K562 (cell line): ENCODE results near the gene WDR55. TPM values are rescaled to one million over a fixed set of nuclear protein-coding genes. Genes with fewer than 3 reads are reported as not detected.

Experiments
- ATAC-seq: fragments of 200-7000 bp; cut with Tn5 transposase; 3 replicates; pipeline ENCODE4 v1.9.1; 2020; ENCODE audit warnings: moderate library complexity
- BruUV-seq: library from RNA; stranded (reverse); fragments of 400-500 nt; replicated peaks from 2 replicates; lab custom pipeline; 2021; lab: Mats Ljungman, UMichigan
- CTCF ChIA-PET: fragments of 300-600 bp; formaldehyde crosslinking; extraction: SDS; loops from one replicate; lab custom pipeline; 2021; ENCODE audit warnings: low intra/inter-chr PET ratio; lab: Yijun Ruan, JAX
- POLR2A ChIA-PET: fragments of 300-600, 350-650 bp; sonication (Branson Sonifier 250); formaldehyde crosslinking; extraction: SDS; loops from one replicate; lab custom pipeline; 2021; ENCODE audit warnings: antibody characterized with exemption, inconsistent platforms; lab: Yijun Ruan, JAX
- DNase-seq, 4 experiments: peaks; one replicate each; pipeline versions ENCODE4 v3.0.0 to v3.0.0-alpha.2; 2011 to 2018; ENCODE audit warnings: low spot score in 3 of 4, mixed read lengths in 3 of 4; ENCODE audit errors: extremely low read depth in 1 of 4
- FAIRE-seq: peaks from 2 replicates; lab custom pipeline; 2011; peaks lifted over from hg19 to GRCh38; lab: Jason Lieb, UNC
- H2AFZ ChIP-seq: 2 replicates; pipeline ENCODE4 v1.6.0; 2011; ENCODE audit warnings: low read depth, low read length, control low read depth, inconsistent platforms
- H3K27ac ChIP-seq: fragments of 200-600 bp; 3 replicates; pipeline ENCODE4 v1.8.0; 2011; ENCODE audit warnings: low read depth, mild to moderate bottlenecking, control low read depth, inconsistent platforms, low read length, moderate library complexity, mixed read lengths; ENCODE audit errors: extremely low read depth
- H3K27me3 ChIP-seq, 2 experiments: fragments of 300-600 bp in 1 of 2; 2 replicates in 1 of 2; 3 replicates in 1 of 2; pipeline versions ENCODE4 v1.6.0 to v1.8.0; 2011; ENCODE audit warnings: inconsistent platforms in 2 of 2, low read length in 2 of 2, mild to moderate bottlenecking in 1 of 2, mixed read lengths in 1 of 2, moderate library complexity in 1 of 2; ENCODE audit not compliant: control insufficient read depth in 2 of 2, insufficient read depth in 2 of 2
- H3K36me3 ChIP-seq: fragments of 300-600 bp; 3 replicates; pipeline ENCODE4 v1.8.0; 2011; ENCODE audit warnings: mild to moderate bottlenecking, low read length, inconsistent platforms; ENCODE audit not compliant: control insufficient read depth, insufficient read depth
- H3K4me1 ChIP-seq, 2 experiments: fragments of 200-600 bp in 1 of 2; replicated peaks in 1 of 2; 2 replicates in 1 of 2; 3 replicates in 1 of 2; pipeline versions ENCODE4 v1.5.1 to v1.8.0; 2011; ENCODE audit warnings: inconsistent platforms in 2 of 2, low read length in 2 of 2, mild to moderate bottlenecking in 1 of 2, mixed read lengths in 1 of 2, moderate library complexity in 1 of 2; ENCODE audit not compliant: control insufficient read depth in 2 of 2, insufficient read depth in 2 of 2
- H3K4me2 ChIP-seq: 2 replicates; pipeline ENCODE4 v1.6.1; 2011; ENCODE audit warnings: low read length, control low read depth, inconsistent platforms, mixed read lengths; ENCODE audit not compliant: insufficient read depth
- H3K4me3 ChIP-seq: fragments of 200-600 bp; sonication (generic), shearing (Covaris generic); 2 replicates; pipeline ENCODE4 v1.5.1; 2016; ENCODE audit warnings: control low read depth, inconsistent platforms
- H3K79me2 ChIP-seq: fragments of 200-600 bp; 3 replicates; pipeline ENCODE4 v1.8.0; 2011; ENCODE audit warnings: low read length, inconsistent platforms; ENCODE audit not compliant: control insufficient read depth, insufficient read depth
- H3K9ac ChIP-seq, 2 experiments: 2 replicates each; pipeline versions ENCODE4 v1.6.0 to v1.6.1; 2011; ENCODE audit warnings: low read depth in 2 of 2, low read length in 2 of 2, control low read depth in 1 of 2, inconsistent platforms in 1 of 2, mild to moderate bottlenecking in 1 of 2, mixed read lengths in 1 of 2; ENCODE audit not compliant: insufficient read depth in 1 of 2
- H3K9me1 ChIP-seq: one replicate; pipeline ENCODE4 v1.6.0; 2011; ENCODE audit warnings: inconsistent platforms, mild to moderate bottlenecking, low read length, moderate library complexity; ENCODE audit not compliant: control insufficient read depth, insufficient read depth
- H3K9me3 ChIP-seq: replicated peaks from 2 replicates; pipeline ENCODE4 v1.5.1; 2011; ENCODE audit warnings: low read depth, low read length, inconsistent platforms; ENCODE audit not compliant: control insufficient read depth, insufficient read depth
- H4K20me1 ChIP-seq: replicated peaks from 2 replicates; pipeline ENCODE4 v1.6.1; 2011; ENCODE audit warnings: low read length, inconsistent platforms, mixed read lengths; ENCODE audit not compliant: control insufficient read depth, insufficient read depth
- POLR2A ChIP-seq: fragments of 450-650 bp; conservative IDR thresholded peaks from 2 replicates; pipeline ENCODE4 v1.6.1; 2016
- POLR2AphosphoS2 ChIP-seq: IDR thresholded peaks from 2 replicates; pipeline ENCODE4 v1.6.1; 2012; ENCODE audit warnings: low read length, improper control_type of control experiment
- POLR2AphosphoS5 ChIP-seq: IDR thresholded peaks from 2 replicates; pipeline ENCODE4 v1.6.1; 2011; ENCODE audit warnings: mild to moderate bottlenecking, low read depth, low read length, moderate library complexity; ENCODE audit not compliant: control insufficient read depth, insufficient read depth
- POLR2G ChIP-seq: fragments of 200-400 bp; formaldehyde crosslinking; IDR thresholded peaks from 2 replicates; pipeline ENCODE4 v1.6.1; 2017; ENCODE audit warnings: low read depth, mild to moderate bottlenecking, antibody characterized with exemption, low read length, moderate library complexity
- RBFOX2 ChIP-seq: fragments of 200-400 bp; formaldehyde crosslinking; IDR thresholded peaks from 2 replicates; pipeline ENCODE4 v1.6.1; 2017; ENCODE audit warnings: low read depth, mild to moderate bottlenecking, low read length, moderate library complexity
- RBM22 ChIP-seq: fragments of 200-400 bp; formaldehyde crosslinking; IDR thresholded peaks from 2 replicates; pipeline ENCODE4 v1.6.1; 2018; ENCODE audit warnings: low read length, low read depth; ENCODE audit not compliant: poor library complexity, severe bottlenecking
- SUPT5H ChIP-seq: fragments of 450-650 bp; IDR thresholded peaks from 2 replicates; pipeline ENCODE4 v1.6.1; 2016
- USF2 ChIP-seq: sonication (generic); formaldehyde crosslinking; IDR thresholded peaks from 2 replicates; pipeline ENCODE4 v1.5.0; 2020; ENCODE audit warnings: missing genetic modification reagents
- ZBTB33 ChIP-seq: sonication (generic); formaldehyde crosslinking; IDR thresholded peaks from 2 replicates; pipeline ENCODE4 v1.8.1; 2023; ENCODE audit warnings: mild to moderate bottlenecking, missing genetic modification reagents
- ZNF23 ChIP-seq: fragments of 250-450 bp; sonication (Bioruptor Pico); IDR thresholded peaks from 2 replicates; pipeline ENCODE4 v1.4.0; 2020; ENCODE audit warnings: mild to moderate bottlenecking
- ZNF449 ChIP-seq: fragments of 250-450 bp; sonication (Bioruptor Pico); IDR thresholded peaks from 2 replicates; pipeline ENCODE4 v1.8.0; 2022; ENCODE audit warnings: moderate library complexity, mild to moderate bottlenecking, inconsistent platforms
- WGBS: fragments of 100-300 bp; shearing (Covaris generic); methylation state at CpG from one replicate; pipeline ENCODE4 v1.1.6; 2016; ENCODE audit warnings: low coverage, mixed read lengths; ENCODE audit not compliant: insufficient coverage; ENCODE audit errors: missing lambda C conversion rate; 5-methylcytosine and 5-hydroxymethylcytosine counted together
- in situ Hi-C: fragments of 300-500 bp; cut with MboI; formaldehyde crosslinking; loops from 4 replicates; pipeline ENCODE4 v1.15.0; 2018; ENCODE audit warnings: inconsistent platforms, mixed read lengths
- intact Hi-C: fragments of 100-400 bp; cut with micrococcal nuclease; formaldehyde crosslinking; loops from 2 replicates; pipeline ENCODE4 v1.14.2; 2022
- polyA plus RNA-seq, 8 experiments: library from polyadenylated mRNA; depleted of rRNA in 4 of 8; stranded (reverse) in 5 of 8; unstranded in 3 of 8; fragments of >200 nt; fragmentation: Nextera tagmentation in 2 of 8; fragmentation: Illumina TruSeq in 1 of 8; extraction: Ambion mirVana in 2 of 8; extraction: Trizol in 1 of 8; gene quantifications; 2 replicates each; pipeline versions ENCODE4 v1.2.1 to v1.2.3, GENCODE V29; 2011 to 2014; ENCODE audit warnings: inconsistent platforms in 1 of 8, missing spikeins in 1 of 8
- total RNA-seq, 7 experiments: library from RNA; depleted of rRNA in 6 of 7; stranded (reverse); fragments of >200 nt in 6 of 7; fragmentation: Illumina TruSeq in 2 of 7; extraction: Trizol in 2 of 7; gene quantifications; 2 replicates each; pipeline versions ENCODE4 v1.2.1 to v1.2.3, GENCODE V29; 2011 to 2021; ENCODE audit warnings: low replicate concordance in 1 of 7
- TF ChIP-seq, protein P1 (sequence below): sonication (generic); formaldehyde crosslinking; IDR thresholded peaks from 2 replicates; pipeline ENCODE4 v1.8.0; 2022; ENCODE audit warnings: missing genetic modification reagents, mild to moderate bottlenecking, moderate library complexity, borderline replicate concordance

Gene WDR55
- total and polyA plus RNA-seq, 9 of the 15 experiments (the other 6 are each of a cell fraction or from before 2014, with no cell fraction given): 5.2 to 45.0 (median 29.3) TPM

DNA sequence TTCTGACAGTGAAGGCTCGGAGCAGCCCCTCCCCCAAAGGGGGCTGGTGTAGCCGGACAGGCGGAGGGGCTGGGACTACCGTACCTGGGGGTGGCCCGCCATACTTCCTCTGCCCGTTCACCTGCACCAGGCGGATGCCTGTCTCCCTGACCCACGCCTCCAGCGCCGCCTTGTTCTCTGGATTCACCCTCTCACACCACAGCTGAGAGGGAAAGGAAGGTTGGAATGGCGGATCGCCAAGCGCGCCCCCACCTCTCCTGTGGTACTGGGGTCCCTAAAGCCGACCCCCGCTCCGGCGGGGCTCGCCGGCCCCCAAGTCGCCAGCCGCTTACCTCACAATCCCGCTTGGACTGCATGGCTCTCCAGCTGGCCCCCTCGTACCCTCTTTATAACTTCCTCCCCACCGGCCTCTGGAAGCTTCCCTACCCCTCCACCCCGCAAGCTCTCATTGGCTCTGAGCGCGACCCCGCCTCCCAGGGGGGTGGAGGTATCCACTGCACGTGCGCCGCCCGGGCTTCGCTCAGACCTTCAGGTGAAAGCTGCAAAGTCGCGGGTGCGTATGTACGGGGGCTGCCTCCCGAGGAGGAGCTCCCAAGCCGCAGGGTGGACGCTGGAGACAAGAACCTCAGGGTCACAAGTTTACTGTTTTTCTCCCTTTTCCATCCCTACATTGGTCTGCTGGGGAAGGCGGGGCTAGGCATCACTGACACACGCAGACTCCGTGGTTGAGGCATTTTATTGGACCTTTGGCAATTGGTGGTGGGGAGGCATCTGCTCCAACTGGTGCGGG, 8.7 kb downstream of the WDR55 start, which contains the start of gene DND1:
Gene DND1 (minus strand): TSS at position 390 of the 790 bp plus-strand sequence. CDS start 34 bp downstream, at position 356.
- H3K36me3 ChIP-seq: peaks cover 91% of the 10 kb centered on the region
- in situ Hi-C loops: no loop called here
- no peak within 1 kb of the TSS for H3K27ac ChIP-seq
- BruUV-seq: no TSS peak
- H3K9me3 ChIP-seq: no peaks in the 10 kb centered on the region
- CTCF ChIA-PET: no interaction called here
- TF ChIP-seq POLR2AphosphoS5 (peak; percentile 13; the same call in 1 of the 2 replicates), SUPT5H (peak; percentile 71; the same call in 1 of the 2 replicates), POLR2AphosphoS2 (0 out of 2 replicates have a peak, but pooled peaks have one; percentile 23), RBM22 (peak; percentile 78), RBFOX2 (peak; percentile 61), ZNF449 (CRISPR knock-in tag) (no peak), POLR2G (peak; percentile 74), ZNF23 (CRISPR knock-in tag) (no peak), USF2 (CRISPR knock-in tag) (no peak), ZBTB33 (CRISPR knock-in tag) (0 out of 2 replicates have a peak, but pooled peaks have one; percentile 9), POLR2A (peak; percentile 64)
- TF ChIP-seq, protein P1, sequence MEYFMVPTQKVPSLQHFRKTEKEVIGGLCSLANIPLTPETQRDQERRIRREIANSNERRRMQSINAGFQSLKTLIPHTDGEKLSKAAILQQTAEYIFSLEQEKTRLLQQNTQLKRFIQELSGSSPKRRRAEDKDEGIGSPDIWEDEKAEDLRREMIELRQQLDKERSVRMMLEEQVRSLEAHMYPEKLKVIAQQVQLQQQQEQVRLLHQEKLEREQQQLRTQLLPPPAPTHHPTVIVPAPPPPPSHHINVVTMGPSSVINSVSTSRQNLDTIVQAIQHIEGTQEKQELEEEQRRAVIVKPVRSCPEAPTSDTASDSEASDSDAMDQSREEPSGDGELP (CRISPR knock-in tag): 0 out of 2 replicates have a peak, but pooled peaks have one; percentile 22
- TF ChIP-seq, all 486 proteins: peak for 9
- POLR2A ChIA-PET: interaction anchor here (0.7 to 3.6 kb wide), 5 partner anchors 8 to 107 kb away, joined by 3 to 12 read pairs (median 3); partner anchors contain the start of genes HARS1 and HARS2
- intact Hi-C loops: no loop called here
- Histone ChIP-seq H3K9ac (no peak within 1 kb of the TSS), H3K9me1 (no peaks in the 10 kb centered on the region), H3K27me3 (no peaks in the 10 kb centered on the region), H2AFZ (no peak within 1 kb of the TSS), H3K4me2 (no peak within 1 kb of the TSS), H3K4me1 (peaks cover 0 to 16% of the 10 kb centered on the region in 2 experiments; a peak in 3 of 5 replicates), H3K4me3 (no peak within 1 kb of the TSS), H3K79me2 (no peaks in the 10 kb centered on the region; the same call in 2 of the 3 replicates), H4K20me1 (no peaks in the 10 kb centered on the region)
- WGBS: 89% methylated on average over 40 of the region's 45 CpGs
- DNase-seq (peak in 3 of 4 experiments; percentile 35 to 62 (median 60)), ATAC-seq (peak; percentile 34), FAIRE-seq (peak; percentile 6)
